HepG2 (cell line): ENCODE measurements around the gene CSMD2. TPM values are rescaled to one million over a fixed set of nuclear protein-coding genes. Genes with fewer than 3 reads are reported as not detected.

ENCODE experiments used
- ATAC-seq: fragments of 200-7000 bp; cut with Tn5 transposase; 3 replicates; pipeline ENCODE4 v1.9.1; 2020; ENCODE audit warnings: mild to moderate bottlenecking, moderate library complexity
- BruUV-seq: library from RNA; stranded (reverse); fragments of 400-500 nt; replicated peaks from 2 replicates; lab custom pipeline; 2021; lab: Mats Ljungman, UMichigan
- CTCF ChIA-PET: fragments of 300-600 bp; formaldehyde crosslinking; extraction: SDS; loops from one replicate; lab custom pipeline; 2021; ENCODE audit warnings: low total read pairs, inconsistent platforms, low intra/inter-chr PET ratio; lab: Yijun Ruan, JAX
- POLR2A ChIA-PET: fragments of 350-600 bp; sonication (Branson Sonifier 250); formaldehyde crosslinking; loops from one replicate; lab custom pipeline; 2020; ENCODE audit warnings: antibody characterized with exemption, inconsistent platforms; lab: Yijun Ruan, JAX
- DNase-seq: peaks from one replicate; pipeline ENCODE4 v3.0.0-alpha.2; 2015; ENCODE audit warnings: low spot score
- FAIRE-seq: peaks from 3 replicates; lab custom pipeline; 2011; peaks lifted over from hg19 to GRCh38; lab: Jason Lieb, UNC
- H2AFZ ChIP-seq: one replicate; pipeline ENCODE4 v1.6.1; 2011; ENCODE audit warnings: low read length, inconsistent platforms
- H3K27ac ChIP-seq: fragments of 300-600 bp; 3 replicates; pipeline ENCODE4 v1.8.0; 2011; ENCODE audit warnings: mixed run types, mild to moderate bottlenecking, mixed read lengths, low read length, inconsistent platforms; ENCODE audit not compliant: insufficient read depth; ENCODE audit errors: extremely low read length
- H3K27me3 ChIP-seq, 2 experiments: fragments of 200-600 bp in 1 of 2; 2 replicates in 1 of 2; 3 replicates in 1 of 2; pipeline versions ENCODE4 v1.6.0 to v1.8.0; 2011; ENCODE audit warnings: low read length in 2 of 2, mild to moderate bottlenecking in 2 of 2, moderate library complexity in 2 of 2, inconsistent platforms in 1 of 2; ENCODE audit not compliant: insufficient read depth in 2 of 2, control insufficient read depth in 1 of 2
- H3K36me3 ChIP-seq, 2 experiments: fragments of 200-600 bp in 1 of 2; replicated peaks in 1 of 2; 2 replicates in 1 of 2; 3 replicates in 1 of 2; pipeline versions ENCODE4 v1.5.1 to v1.8.0; 2011; ENCODE audit warnings: low read length in 2 of 2, inconsistent platforms in 1 of 2; ENCODE audit not compliant: insufficient read depth in 2 of 2, control insufficient read depth in 1 of 2
- H3K4me1 ChIP-seq: 2 replicates; pipeline ENCODE4 v1.5.1; 2012; ENCODE audit warnings: low read length, inconsistent platforms; ENCODE audit not compliant: insufficient read depth
- H3K4me2 ChIP-seq: 2 replicates; pipeline ENCODE4 v1.6.0; 2011; ENCODE audit warnings: low read depth, low read length, inconsistent platforms
- H3K4me3 ChIP-seq, 3 experiments: fragments of 200-600 bp in 1 of 3; sonication (generic), shearing (Covaris generic) in 1 of 3; replicated peaks in 1 of 3; 2 replicates each; pipeline ENCODE4 v1.5.1; 2011 to 2016; ENCODE audit warnings: low read length in 3 of 3, inconsistent platforms in 2 of 3, low read depth in 2 of 3, mild to moderate bottlenecking in 2 of 3, control low read depth in 1 of 3, mixed read lengths in 1 of 3; ENCODE audit not compliant: insufficient read depth in 1 of 3
- H3K79me2 ChIP-seq: one replicate; pipeline ENCODE4 v1.6.1; 2011; ENCODE audit warnings: low read length, inconsistent platforms; ENCODE audit not compliant: insufficient read depth
- H3K9ac ChIP-seq: 2 replicates; pipeline ENCODE4 v1.6.0; 2011; ENCODE audit warnings: mild to moderate bottlenecking, low read depth, low read length, inconsistent platforms; ENCODE audit not compliant: insufficient read depth
- H3K9me3 ChIP-seq: 2 replicates; pipeline ENCODE4 v1.5.1; 2012; ENCODE audit warnings: mild to moderate bottlenecking, low read length
- H4K20me1 ChIP-seq: 2 replicates; pipeline ENCODE4 v1.6.0; 2011; ENCODE audit warnings: inconsistent platforms, mild to moderate bottlenecking, low read length, moderate library complexity; ENCODE audit not compliant: insufficient read depth
- ATF7 ChIP-seq, 2 experiments: fragments of 450-650 bp in 1 of 2; sonication (generic) in 1 of 2; formaldehyde crosslinking in 1 of 2; IDR thresholded peaks; 2 replicates each; pipeline versions ENCODE4 v1.4.0 to v1.6.1; 2016 to 2020; ENCODE audit warnings: antibody characterized with exemption in 1 of 2, mild to moderate bottlenecking in 1 of 2, missing genetic modification reagents in 1 of 2
- MIER3 ChIP-seq: IDR thresholded peaks from 2 replicates; pipeline ENCODE4 v1.6.1; 2016; ENCODE audit warnings: missing compliant biosample characterization, borderline replicate concordance
- NFE2 ChIP-seq: sonication (generic); formaldehyde crosslinking; IDR thresholded peaks from 2 replicates; pipeline ENCODE4 v1.4.0; 2020; ENCODE audit warnings: missing genetic modification reagents
- ZNF567 ChIP-seq: sonication (generic); formaldehyde crosslinking; IDR thresholded peaks from 2 replicates; pipeline ENCODE4 v1.8.1; 2023; ENCODE audit warnings: mild to moderate bottlenecking, missing genetic modification reagents, borderline replicate concordance
- ZNF670 ChIP-seq: sonication (generic); formaldehyde crosslinking; IDR thresholded peaks from 2 replicates; pipeline ENCODE4 v1.8.0; 2022; ENCODE audit warnings: mild to moderate bottlenecking, missing genetic modification reagents, borderline replicate concordance
- WGBS: methylation state at CpG from one replicate; pipeline ENCODE4 v1.1.6; 2017; ENCODE audit warnings: low lambda C conversion rate; 5-methylcytosine and 5-hydroxymethylcytosine counted together
- in situ Hi-C: cut with HindIII; loops from 2 replicates; pipeline ENCODE4 v1.10.0; 2017; ENCODE audit warnings: low pct_unique_long_range_greater_than_20kb; ENCODE audit not compliant: extremely low pct_ligation_motif_present
- intact Hi-C: fragments of 100-400 bp; cut with micrococcal nuclease; formaldehyde crosslinking; loops from one replicate; pipeline ENCODE4 v1.10.0; 2022; ENCODE audit not compliant: unreplicated experiment
- polyA plus RNA-seq, 8 experiments: library from polyadenylated mRNA; depleted of rRNA in 3 of 8; stranded (reverse) in 7 of 8; unstranded in 1 of 8; fragments of >200 nt; fragmentation: Illumina TruSeq in 4 of 8; extraction: Trizol in 4 of 8; gene quantifications; 2 replicates each; pipeline versions ENCODE4 v1.2.1 to v1.2.3, GENCODE V29; 2011 to 2016; ENCODE audit warnings: low read depth in 4 of 8, missing spikeins in 1 of 8, mixed read lengths in 1 of 8; ENCODE audit not compliant: insufficient read depth in 1 of 8
- total RNA-seq, 5 experiments: library from RNA; depleted of rRNA; stranded (reverse); fragments of >200 nt; fragmentation: Illumina TruSeq; extraction: Trizol; gene quantifications; 2 replicates each; pipeline ENCODE4 v1.2.3, GENCODE V29; 2016; ENCODE audit warnings: low read depth in 1 of 5
- TF ChIP-seq, protein P1 (sequence below): sonication (generic); formaldehyde crosslinking; IDR thresholded peaks from 2 replicates; pipeline ENCODE4 v1.9.0; 2021; ENCODE audit warnings: missing genetic modification reagents, borderline replicate concordance
- TF ChIP-seq, protein P2 (sequence below): sonication (generic); formaldehyde crosslinking; IDR thresholded peaks from 2 replicates; pipeline ENCODE4 v1.4.0; 2020; ENCODE audit warnings: missing genetic modification reagents
- TF ChIP-seq, protein P3 (sequence below): sonication (generic); formaldehyde crosslinking; IDR thresholded peaks from 2 replicates; pipeline ENCODE4 v1.8.0; 2022; ENCODE audit warnings: mild to moderate bottlenecking, missing genetic modification reagents, moderate library complexity
- TF ChIP-seq, protein P4 (sequence below): sonication (generic); formaldehyde crosslinking; IDR thresholded peaks from 2 replicates; pipeline ENCODE4 v1.5.0; 2020; ENCODE audit warnings: mild to moderate bottlenecking, missing genetic modification reagents, borderline replicate concordance
- TF ChIP-seq, protein P5 (sequence below): sonication (generic); formaldehyde crosslinking; IDR thresholded peaks from 2 replicates; pipeline ENCODE4 v1.8.1; 2022; ENCODE audit warnings: low read depth, mild to moderate bottlenecking, missing genetic modification reagents
- TF ChIP-seq, protein P6 (sequence below): sonication (generic); formaldehyde crosslinking; IDR thresholded peaks from 2 replicates; pipeline ENCODE4 v1.8.1; 2023; ENCODE audit warnings: missing genetic modification reagents, mild to moderate bottlenecking, borderline replicate concordance

The CSMD2 gene
- total and polyA plus RNA-seq, 2 of the 13 experiments (the other 11 are each of a cell fraction or from before 2014, with no cell fraction given) = not detected

DNA sequence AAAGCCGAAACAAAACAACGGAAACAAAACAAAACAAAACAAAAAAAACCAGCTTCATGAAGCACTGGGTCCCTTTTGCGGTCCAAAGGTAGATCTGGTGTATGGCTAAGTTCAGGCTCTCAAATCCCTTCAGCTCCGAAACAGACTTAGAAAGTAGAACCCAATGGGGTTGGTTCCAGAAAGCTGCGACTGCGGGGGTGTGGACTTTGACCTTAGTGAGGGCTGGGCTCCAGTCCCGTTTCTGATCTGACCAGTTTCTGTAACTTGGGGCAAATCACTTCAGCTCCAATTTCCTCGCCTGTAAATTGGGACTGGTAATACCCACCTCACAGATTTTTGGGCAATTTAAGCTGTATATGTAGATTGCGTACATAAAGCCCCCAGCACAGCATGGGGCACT, 587.4 kb downstream of the CSMD2 start:
- Histone ChIP-seq H3K4me3 (no peak overlapping the region), H3K4me1 (no peaks in the 10 kb centered on the region), H3K27ac (no peak overlapping the region), H4K20me1 (no peaks in the 10 kb centered on the region), H3K79me2 (no peaks in the 10 kb centered on the region), H3K36me3 (no peaks in the 10 kb centered on the region), H2AFZ (no peak overlapping the region), H3K9ac (no peak overlapping the region), H3K4me2 (no peak overlapping the region), H3K9me3 (no peaks in the 10 kb centered on the region), H3K27me3 (peaks cover 0 to 16% of the 10 kb centered on the region in 2 experiments; a peak in 2 of 5 replicates)
- WGBS = 29% methylated on average over 7 of the region's 9 CpGs
- POLR2A ChIA-PET = no interaction called here
- CTCF ChIA-PET = no interaction called here
- DNase-seq (no peak), ATAC-seq (no peak), FAIRE-seq (no peak)
- in situ Hi-C loops (no loop called here), intact Hi-C loops (no loop called here)
- BruUV-seq = no TSS peak
- no peak for TF ChIP-seq ZNF567 (CRISPR knock-in tag)
- TF ChIP-seq, protein P1, sequence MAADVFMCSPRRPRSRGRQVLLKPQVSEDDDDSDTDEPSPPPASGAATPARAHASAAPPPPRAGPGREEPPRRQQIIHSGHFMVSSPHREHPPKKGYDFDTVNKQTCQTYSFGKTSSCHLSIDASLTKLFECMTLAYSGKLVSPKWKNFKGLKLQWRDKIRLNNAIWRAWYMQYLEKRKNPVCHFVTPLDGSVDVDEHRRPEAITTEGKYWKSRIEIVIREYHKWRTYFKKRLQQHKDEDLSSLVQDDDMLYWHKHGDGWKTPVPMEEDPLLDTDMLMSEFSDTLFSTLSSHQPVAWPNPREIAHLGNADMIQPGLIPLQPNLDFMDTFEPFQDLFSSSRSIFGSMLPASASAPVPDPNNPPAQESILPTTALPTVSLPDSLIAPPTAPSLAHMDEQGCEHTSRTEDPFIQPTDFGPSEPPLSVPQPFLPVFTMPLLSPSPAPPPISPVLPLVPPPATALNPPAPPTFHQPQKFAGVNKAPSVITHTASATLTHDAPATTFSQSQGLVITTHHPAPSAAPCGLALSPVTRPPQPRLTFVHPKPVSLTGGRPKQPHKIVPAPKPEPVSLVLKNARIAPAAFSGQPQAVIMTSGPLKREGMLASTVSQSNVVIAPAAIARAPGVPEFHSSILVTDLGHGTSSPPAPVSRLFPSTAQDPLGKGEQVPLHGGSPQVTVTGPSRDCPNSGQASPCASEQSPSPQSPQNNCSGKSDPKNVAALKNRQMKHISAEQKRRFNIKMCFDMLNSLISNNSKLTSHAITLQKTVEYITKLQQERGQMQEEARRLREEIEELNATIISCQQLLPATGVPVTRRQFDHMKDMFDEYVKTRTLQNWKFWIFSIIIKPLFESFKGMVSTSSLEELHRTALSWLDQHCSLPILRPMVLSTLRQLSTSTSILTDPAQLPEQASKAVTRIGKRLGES = no peak
- no peak for TF ChIP-seq MIER3 (CRISPR knock-in tag)
- TF ChIP-seq, protein P2, sequence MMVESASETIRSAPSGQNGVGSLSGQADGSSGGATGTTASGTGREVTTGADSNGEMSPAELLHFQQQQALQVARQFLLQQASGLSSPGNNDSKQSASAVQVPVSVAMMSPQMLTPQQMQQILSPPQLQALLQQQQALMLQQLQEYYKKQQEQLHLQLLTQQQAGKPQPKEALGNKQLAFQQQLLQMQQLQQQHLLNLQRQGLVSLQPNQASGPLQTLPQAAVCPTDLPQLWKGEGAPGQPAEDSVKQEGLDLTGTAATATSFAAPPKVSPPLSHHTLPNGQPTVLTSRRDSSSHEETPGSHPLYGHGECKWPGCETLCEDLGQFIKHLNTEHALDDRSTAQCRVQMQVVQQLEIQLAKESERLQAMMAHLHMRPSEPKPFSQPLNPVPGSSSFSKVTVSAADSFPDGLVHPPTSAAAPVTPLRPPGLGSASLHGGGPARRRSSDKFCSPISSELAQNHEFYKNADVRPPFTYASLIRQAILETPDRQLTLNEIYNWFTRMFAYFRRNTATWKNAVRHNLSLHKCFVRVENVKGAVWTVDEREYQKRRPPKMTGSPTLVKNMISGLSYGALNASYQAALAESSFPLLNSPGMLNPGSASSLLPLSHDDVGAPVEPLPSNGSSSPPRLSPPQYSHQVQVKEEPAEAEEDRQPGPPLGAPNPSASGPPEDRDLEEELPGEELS (CRISPR knock-in tag) = no peak
- TF ChIP-seq ATF7 (IDR thresholded peaks at IDR 0.05) = no peak
- TF ChIP-seq ATF7 (CRISPR knock-in tag; IDR thresholded peaks at IDR 0.05) = no peak
- no peak for TF ChIP-seq ZNF670 (CRISPR knock-in tag)
- TF ChIP-seq, protein P3, sequence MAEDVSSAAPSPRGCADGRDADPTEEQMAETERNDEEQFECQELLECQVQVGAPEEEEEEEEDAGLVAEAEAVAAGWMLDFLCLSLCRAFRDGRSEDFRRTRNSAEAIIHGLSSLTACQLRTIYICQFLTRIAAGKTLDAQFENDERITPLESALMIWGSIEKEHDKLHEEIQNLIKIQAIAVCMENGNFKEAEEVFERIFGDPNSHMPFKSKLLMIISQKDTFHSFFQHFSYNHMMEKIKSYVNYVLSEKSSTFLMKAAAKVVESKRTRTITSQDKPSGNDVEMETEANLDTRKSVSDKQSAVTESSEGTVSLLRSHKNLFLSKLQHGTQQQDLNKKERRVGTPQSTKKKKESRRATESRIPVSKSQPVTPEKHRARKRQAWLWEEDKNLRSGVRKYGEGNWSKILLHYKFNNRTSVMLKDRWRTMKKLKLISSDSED (CRISPR knock-in tag) = no peak
- TF ChIP-seq, protein P4, sequence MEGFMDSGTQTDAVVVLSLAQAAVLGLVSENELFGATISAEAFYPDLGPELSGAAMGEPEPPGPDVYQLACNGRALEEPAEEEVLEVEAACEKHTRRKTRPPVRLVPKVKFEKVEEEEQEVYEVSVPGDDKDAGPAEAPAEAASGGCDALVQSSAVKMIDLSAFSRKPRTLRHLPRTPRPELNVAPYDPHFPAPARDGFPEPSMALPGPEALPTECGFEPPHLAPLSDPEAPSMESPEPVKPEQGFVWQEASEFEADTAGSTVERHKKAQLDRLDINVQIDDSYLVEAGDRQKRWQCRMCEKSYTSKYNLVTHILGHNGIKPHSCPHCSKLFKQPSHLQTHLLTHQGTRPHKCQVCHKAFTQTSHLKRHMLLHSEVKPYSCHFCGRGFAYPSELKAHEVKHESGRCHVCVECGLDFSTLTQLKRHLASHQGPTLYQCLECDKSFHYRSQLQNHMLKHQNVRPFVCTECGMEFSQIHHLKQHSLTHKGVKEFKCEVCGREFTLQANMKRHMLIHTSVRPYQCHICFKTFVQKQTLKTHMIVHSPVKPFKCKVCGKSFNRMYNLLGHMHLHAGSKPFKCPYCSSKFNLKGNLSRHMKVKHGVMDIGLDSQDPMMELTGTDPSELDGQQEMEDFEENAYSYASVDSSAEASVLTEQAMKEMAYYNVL (CRISPR knock-in tag) = no peak
- TF ChIP-seq, protein P5, sequence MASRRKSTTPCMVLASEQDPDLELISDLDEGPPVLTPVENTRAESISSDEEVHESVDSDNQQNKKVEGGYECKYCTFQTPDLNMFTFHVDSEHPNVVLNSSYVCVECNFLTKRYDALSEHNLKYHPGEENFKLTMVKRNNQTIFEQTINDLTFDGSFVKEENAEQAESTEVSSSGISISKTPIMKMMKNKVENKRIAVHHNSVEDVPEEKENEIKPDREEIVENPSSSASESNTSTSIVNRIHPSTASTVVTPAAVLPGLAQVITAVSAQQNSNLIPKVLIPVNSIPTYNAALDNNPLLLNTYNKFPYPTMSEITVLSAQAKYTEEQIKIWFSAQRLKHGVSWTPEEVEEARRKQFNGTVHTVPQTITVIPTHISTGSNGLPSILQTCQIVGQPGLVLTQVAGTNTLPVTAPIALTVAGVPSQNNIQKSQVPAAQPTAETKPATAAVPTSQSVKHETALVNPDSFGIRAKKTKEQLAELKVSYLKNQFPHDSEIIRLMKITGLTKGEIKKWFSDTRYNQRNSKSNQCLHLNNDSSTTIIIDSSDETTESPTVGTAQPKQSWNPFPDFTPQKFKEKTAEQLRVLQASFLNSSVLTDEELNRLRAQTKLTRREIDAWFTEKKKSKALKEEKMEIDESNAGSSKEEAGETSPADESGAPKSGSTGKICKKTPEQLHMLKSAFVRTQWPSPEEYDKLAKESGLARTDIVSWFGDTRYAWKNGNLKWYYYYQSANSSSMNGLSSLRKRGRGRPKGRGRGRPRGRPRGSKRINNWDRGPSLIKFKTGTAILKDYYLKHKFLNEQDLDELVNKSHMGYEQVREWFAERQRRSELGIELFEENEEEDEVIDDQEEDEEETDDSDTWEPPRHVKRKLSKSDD (CRISPR knock-in tag) = no peak
- no peak for TF ChIP-seq NFE2 (CRISPR knock-in tag)
- TF ChIP-seq, protein P6, sequence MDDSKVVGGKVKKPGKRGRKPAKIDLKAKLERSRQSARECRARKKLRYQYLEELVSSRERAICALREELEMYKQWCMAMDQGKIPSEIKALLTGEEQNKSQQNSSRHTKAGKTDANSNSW (CRISPR knock-in tag) = no peak
